ENCODE data around the gene RIN1. TPM values are rescaled to one million over a fixed set of nuclear protein-coding genes. Genes with fewer than 3 reads are reported as not detected.

Gene RIN1
- total and polyA plus RNA-seq, 2 of the 13 experiments (the other 11 are each of a cell fraction or from before 2014, with no cell fraction given), result 2.4 to 4.1 TPM

DNA sequence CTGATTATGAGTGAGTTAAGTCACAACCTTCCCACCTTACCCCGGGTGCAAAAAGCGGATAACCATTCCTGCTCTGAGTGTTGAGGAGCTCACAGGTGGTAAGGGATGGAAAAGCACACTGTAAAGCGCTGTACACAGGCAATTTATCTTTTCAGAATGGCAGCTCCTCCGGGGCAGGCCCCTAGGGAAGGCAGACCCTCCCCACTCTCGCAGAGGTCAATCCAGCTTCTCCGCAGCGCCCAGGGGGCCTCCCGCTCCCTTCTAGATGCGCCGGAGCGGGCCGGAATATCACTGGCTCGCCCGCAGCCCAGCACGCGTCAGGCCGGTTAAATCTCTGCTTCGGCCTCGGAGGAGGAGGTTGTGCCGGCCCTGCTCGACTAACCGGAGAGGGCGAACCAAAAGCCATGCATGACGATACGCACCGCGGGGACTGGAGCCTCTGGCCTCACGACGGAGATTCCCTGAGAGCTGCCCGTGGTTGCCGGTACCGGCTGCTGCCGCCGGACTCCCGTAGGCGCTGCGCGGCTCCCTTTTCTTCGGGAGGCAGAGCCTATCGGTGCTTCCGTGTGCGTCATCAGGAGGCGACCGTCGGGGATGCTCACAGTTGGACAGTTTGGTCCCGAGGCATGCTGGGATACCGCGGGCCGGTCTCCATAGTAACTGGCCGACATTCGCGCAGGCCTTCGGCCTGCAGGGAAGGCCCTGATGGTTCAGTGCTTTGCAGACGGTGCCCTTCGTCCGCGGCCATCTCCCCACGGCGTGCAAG, 8.5 kb upstream of the RIN1 start, which contains the start of gene BRMS1 (continued):
- TF ChIP-seq PAXIP1 (CRISPR knock-in tag; conservative IDR thresholded peaks at IDR 0.05) (peak; percentile 43; the same call in 1 of the 2 replicates), ZFP37 (CRISPR knock-in tag; IDR thresholded peaks at IDR 0.05; ENCODE audit: borderline replicate concordance) (no peak), KMT2A (CRISPR knock-in tag; IDR thresholded peaks at IDR 0.05) (peak; percentile 99), SRF (IDR thresholded peaks at IDR 0.05; ENCODE audit: low read depth, low read length) (peak; percentile 60; the same call in 1 of the 2 replicates), MXD4 (CRISPR knock-in tag; IDR thresholded peaks at IDR 0.05) (peak; percentile 59), ARID2 (CRISPR knock-in tag; IDR thresholded peaks at IDR 0.05; ENCODE audit: borderline replicate concordance) (peak; percentile 67; the same call in 1 of the 2 replicates), SCMH1 (CRISPR knock-in tag; IDR thresholded peaks at IDR 0.05; ENCODE audit: borderline replicate concordance) (no peak), ZKSCAN1 (IDR thresholded peaks at IDR 0.05; ENCODE audit: low read length) (no peak), ZZZ3 (CRISPR knock-in tag; IDR thresholded peaks at IDR 0.05; ENCODE audit: borderline replicate concordance) (peak; percentile 77; the same call in 1 of the 2 replicates), POGZ (CRISPR knock-in tag; IDR thresholded peaks at IDR 0.05) (peak; percentile 35; the same call in 1 of the 2 replicates), RBM22 (optimal IDR thresholded peaks at IDR 0.05; ENCODE audit: low read length) (peak; percentile 32), MIER2 (CRISPR knock-in tag; IDR thresholded peaks at IDR 0.05) (peak; percentile 62; the same call in 1 of the 2 replicates), ZNF331 (CRISPR knock-in tag; IDR thresholded peaks at IDR 0.05) (peak; percentile 61), RFXANK (CRISPR knock-in tag; IDR thresholded peaks at IDR 0.05) (peak; percentile 36; the same call in 1 of the 2 replicates), ZBTB25 (CRISPR knock-in tag; IDR thresholded peaks at IDR 0.05) (peak; percentile 95), MAZ (IDR thresholded peaks at IDR 0.05; ENCODE audit: borderline replicate concordance, low read depth, low read length) (no peak; the same call in 1 of the 2 replicates), MAZ (CRISPR knock-in tag; IDR thresholded peaks at IDR 0.05; ENCODE audit: low read depth) (peak; percentile 30; the same call in 1 of the 2 replicates), SMAD3 (CRISPR knock-in tag; IDR thresholded peaks at IDR 0.05) (peak; percentile 83), SP1 (IDR thresholded peaks at IDR 0.05) (no peak), SP1 (CRISPR knock-in tag; IDR thresholded peaks at IDR 0.05) (peak; percentile 57), PCBP1 (IDR thresholded peaks at IDR 0.05; ENCODE audit: borderline replicate concordance, low read depth, low read length) (peak; percentile 89; the same call in 1 of the 2 replicates)
- TF ChIP-seq, protein P1, sequence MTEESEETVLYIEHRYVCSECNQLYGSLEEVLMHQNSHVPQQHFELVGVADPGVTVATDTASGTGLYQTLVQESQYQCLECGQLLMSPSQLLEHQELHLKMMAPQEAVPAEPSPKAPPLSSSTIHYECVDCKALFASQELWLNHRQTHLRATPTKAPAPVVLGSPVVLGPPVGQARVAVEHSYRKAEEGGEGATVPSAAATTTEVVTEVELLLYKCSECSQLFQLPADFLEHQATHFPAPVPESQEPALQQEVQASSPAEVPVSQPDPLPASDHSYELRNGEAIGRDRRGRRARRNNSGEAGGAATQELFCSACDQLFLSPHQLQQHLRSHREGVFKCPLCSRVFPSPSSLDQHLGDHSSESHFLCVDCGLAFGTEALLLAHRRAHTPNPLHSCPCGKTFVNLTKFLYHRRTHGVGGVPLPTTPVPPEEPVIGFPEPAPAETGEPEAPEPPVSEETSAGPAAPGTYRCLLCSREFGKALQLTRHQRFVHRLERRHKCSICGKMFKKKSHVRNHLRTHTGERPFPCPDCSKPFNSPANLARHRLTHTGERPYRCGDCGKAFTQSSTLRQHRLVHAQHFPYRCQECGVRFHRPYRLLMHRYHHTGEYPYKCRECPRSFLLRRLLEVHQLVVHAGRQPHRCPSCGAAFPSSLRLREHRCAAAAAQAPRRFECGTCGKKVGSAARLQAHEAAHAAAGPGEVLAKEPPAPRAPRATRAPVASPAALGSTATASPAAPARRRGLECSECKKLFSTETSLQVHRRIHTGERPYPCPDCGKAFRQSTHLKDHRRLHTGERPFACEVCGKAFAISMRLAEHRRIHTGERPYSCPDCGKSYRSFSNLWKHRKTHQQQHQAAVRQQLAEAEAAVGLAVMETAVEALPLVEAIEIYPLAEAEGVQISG (CRISPR knock-in tag; IDR thresholded peaks at IDR 0.05), result peak; percentile 95

All from HepG2 (cell line).